Naive B cell (primary cell): Measurements from ENCODE around the gene ASCL2. TPM values are rescaled to one million over a fixed set of nuclear protein-coding genes. Genes with fewer than 3 reads are reported as not detected.

Experiments used
- ATAC-seq, 2 donors: fragments of 150-1000 bp; cut with Tn5 transposase; 2 replicates each; pipeline ENCODE4 v1.10.0; 2021; ENCODE audit warnings: low read depth in 2 of 2, mild to moderate bottlenecking in 2 of 2, moderate library complexity in 2 of 2
- DNase-seq: peaks from one replicate; pipeline ENCODE4 v3.0.0; 2022
- H3K27ac Mint-ChIP-seq, 6 donors: one replicate each; pipeline ENCODE4 v1.8.0; 2020 to 2022; ENCODE audit warnings: mild to moderate bottlenecking in 6 of 6, mixed read lengths in 6 of 6, moderate library complexity in 5 of 6, inconsistent platforms in 2 of 6
- H3K27me3 Mint-ChIP-seq, 3 donors: one replicate each; pipeline ENCODE4 v1.8.0; 2021 to 2022; ENCODE audit warnings: mixed read lengths in 3 of 3, mild to moderate bottlenecking in 1 of 3
- H3K36me3 Mint-ChIP-seq, 2 donors: one replicate each; pipeline ENCODE4 v1.8.0; 2020 to 2022; ENCODE audit warnings: mixed read lengths in 2 of 2, inconsistent platforms in 1 of 2, mild to moderate bottlenecking in 1 of 2
- H3K4me1 Mint-ChIP-seq, 3 donors: one replicate each; pipeline ENCODE4 v1.8.0; 2020 to 2022; ENCODE audit warnings: mixed read lengths in 3 of 3, inconsistent platforms in 1 of 3, mild to moderate bottlenecking in 1 of 3, moderate library complexity in 1 of 3
- H3K4me3 Mint-ChIP-seq, 8 donors: one replicate each; pipeline ENCODE4 v1.8.0; 2020 to 2022; ENCODE audit warnings: mild to moderate bottlenecking in 8 of 8, mixed read lengths in 8 of 8, moderate library complexity in 8 of 8, inconsistent platforms in 2 of 8
- H3K9me3 Mint-ChIP-seq, 7 donors: one replicate each; pipeline ENCODE4 v1.8.0; 2020 to 2022; ENCODE audit warnings: mixed read lengths in 7 of 7, mild to moderate bottlenecking in 5 of 7, inconsistent platforms in 2 of 7, moderate library complexity in 1 of 7
- polyA plus RNA-seq, 6 donors: library from polyadenylated mRNA; unstranded; fragments of 300-500 nt; fragmentation: Illumina TruSeq; gene quantifications; one replicate each; pipeline ENCODE4 v1.2.3, GENCODE V29; 2021; ENCODE audit warnings: low read depth in 6 of 6

Gene ASCL2
- polyA plus RNA-seq, 6 donors from 2014 or later = 0.35 to 1.7 (median 0.60) TPM; not detected in 1

DNA sequence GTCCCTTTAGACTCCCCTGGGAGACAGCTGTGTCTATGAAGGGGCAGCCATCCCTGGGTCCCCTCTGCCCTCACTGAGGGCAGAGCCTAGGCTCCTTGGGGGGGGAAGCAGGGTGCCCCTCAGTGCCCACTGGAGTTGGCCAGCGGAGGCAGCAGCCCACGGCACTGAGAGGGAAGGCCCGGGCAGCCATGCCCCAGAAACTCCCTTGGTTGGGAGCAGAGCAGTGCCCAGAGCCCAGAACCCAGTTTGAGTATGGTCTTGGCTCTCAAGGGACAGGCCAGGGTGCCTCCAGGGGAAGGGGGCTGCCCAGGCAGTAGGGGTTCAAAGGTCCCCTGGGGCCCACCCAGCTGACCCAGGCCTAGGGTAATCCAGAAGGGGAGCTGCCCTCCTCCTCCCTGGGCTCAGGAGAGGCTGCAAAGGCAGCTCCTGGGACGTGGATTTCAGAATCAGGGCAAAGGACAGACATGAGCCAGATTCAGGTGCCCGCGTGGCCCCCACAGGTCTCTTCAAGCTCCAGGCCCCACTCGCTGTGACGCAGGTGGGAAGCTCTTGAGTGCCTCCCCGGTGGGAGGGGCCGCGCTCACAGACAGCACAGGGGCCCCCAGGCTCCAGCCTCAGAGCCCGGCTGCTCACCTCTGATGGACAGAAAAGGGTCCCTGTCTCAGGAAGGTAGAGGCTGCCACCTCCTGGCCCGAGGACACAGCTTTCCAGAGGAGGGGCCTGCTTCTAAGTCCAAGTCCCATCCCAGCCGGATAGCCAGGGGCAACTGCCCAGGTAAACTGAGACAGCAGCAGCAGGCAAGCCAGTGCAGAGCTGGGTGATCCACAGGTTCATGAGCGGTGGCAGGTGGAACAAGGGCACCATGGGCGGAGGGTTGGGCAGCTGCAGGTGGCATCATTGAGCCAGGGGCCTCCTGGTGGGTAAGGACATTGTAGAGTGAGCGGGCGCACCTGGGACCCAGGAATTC, 28.7 kb upstream of the ASCL2 start:
- H3K36me3 Mint-ChIP-seq = no peaks in the 10 kb centered on the region
- peaks cover 28 to 38% (median 36%) of the 10 kb centered on the region in 3 donors for H3K4me1 Mint-ChIP-seq

DNA sequence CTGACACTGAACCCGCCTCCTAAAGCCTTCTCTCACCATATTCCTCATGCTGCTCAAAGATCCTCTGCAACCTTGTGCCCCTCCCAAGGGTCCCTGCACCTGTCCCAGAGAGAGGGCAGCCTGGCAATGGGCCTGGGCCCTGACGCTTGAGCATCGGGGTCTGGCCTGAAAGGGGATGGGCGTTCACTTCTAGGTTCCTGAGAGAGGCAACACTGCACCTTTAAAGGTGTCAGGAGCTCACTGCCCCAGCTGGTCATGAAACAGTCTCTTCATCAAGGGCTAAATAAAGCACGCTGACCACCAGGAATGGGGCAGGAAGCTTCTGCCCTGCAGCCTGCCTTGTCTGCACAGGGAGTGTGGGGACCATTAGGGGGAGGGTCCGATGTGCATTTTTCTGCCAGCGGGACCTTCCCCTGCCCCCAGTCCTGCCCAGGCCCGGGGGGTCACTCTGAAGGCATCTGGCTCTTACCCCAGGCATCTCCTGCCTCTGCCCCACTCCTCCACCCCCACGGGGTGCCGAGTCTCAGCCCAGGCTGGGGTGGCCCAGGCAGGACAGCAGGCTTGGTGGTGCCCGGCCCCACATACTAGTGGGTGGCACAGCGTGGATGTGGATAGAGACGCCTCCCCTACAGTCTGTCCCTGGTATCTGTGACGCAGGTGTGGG, 27.9 kb upstream of the ASCL2 start:
- H3K4me3 Mint-ChIP-seq = peak overlapping the region in 1 of 8 donors; percentile 37
- no peaks in the 10 kb centered on the region for H3K36me3 Mint-ChIP-seq
- peak overlapping the region in 1 of 6 donors; percentile 54 for H3K27ac Mint-ChIP-seq
- H3K4me1 Mint-ChIP-seq = peaks cover 28 to 43% (median 33%) of the 10 kb centered on the region in 3 donors
- no peak for DNase-seq
- H3K9me3 Mint-ChIP-seq = no peaks in the 10 kb centered on the region
- ATAC-seq = no peak
- no peaks in the 10 kb centered on the region for H3K27me3 Mint-ChIP-seq

More for the DNA sequence above, 28.7 kb upstream of the ASCL2 start:
- Mint-ChIP-seq H3K27me3 (no peaks in the 10 kb centered on the region), H3K9me3 (no peaks in the 10 kb centered on the region), H3K4me3 (peak overlapping the region; percentile 63 to 96 (median 76)), H3K27ac (peak overlapping the region in 5 of 6 donors; percentile 56 to 83 (median 72))
- no peak for DNase-seq
- no peak for ATAC-seq

DNA sequence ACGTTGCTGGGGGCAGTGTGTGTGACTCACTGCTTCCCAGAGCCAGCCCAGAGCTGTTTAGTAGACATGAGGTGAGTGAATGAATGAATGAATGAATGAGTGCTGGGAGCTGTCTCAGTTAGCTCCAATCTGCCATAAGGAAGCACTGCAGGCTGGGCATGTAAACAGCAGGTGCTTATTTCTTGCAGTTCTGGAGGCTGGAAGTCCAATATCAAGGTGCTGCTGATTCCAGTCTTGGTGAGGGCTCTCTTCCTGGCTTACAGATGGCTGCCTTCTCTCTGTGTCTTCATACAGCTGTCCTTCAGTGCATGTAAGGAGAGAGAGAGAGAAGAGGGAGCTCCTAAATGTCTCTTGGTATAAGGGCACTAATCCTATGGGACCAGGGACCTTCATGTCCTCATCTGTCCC, 27.2 kb upstream of the ASCL2 start:
- Mint-ChIP-seq H3K4me3 (peak overlapping the region in 3 of 8 donors; percentile 37 to 53 (median 42)), H3K36me3 (no peaks in the 10 kb centered on the region), H3K27me3 (peaks cover 0 to 1% (median under 1%) of the 10 kb centered on the region in 3 donors), H3K4me1 (peaks cover 26 to 40% (median 30%) of the 10 kb centered on the region in 3 donors), H3K27ac (peak overlapping the region in 3 of 6 donors; percentile 39 to 86 (median 54)), H3K9me3 (no peaks in the 10 kb centered on the region)
- no peak for DNase-seq
- no peak for ATAC-seq

DNA sequence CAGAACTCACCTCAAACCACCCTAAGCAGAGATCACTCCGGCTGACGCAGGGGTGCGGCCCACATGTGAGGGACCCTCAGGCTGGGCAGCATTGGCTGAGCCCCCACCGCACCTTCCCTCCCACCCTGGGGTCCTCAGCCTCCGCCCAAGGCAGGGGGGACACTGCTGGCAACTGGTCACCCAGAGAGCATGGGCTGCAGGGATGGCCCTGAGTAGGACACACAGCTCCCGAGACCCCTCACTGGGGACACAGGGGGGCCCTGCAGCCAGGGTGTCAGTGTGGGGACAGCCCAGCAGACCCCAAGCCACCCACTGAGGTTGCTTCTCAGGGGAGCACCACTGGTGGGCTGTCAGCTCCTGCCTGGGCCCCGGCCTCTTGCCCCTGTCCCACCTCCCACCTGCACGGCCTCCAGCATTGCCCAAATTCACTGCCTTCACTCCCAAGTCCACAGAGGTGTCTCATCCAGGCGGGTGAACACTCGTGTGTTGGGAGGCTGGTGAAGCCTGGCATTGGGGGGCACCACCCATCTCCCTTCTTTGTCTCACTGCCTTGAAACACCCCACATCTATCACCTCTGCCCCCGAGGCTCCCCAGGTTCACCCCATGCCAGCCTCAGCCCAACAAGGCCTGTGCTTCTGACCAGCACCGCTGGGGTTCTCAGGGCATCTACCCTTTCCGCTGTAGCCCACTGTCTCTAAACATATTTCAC, 26.7 kb upstream of the ASCL2 start:
- H3K36me3 Mint-ChIP-seq = no peaks in the 10 kb centered on the region
- H3K9me3 Mint-ChIP-seq = no peaks in the 10 kb centered on the region
- H3K27ac Mint-ChIP-seq = peak overlapping the region in 2 of 6 donors; percentile 39 to 86
- H3K4me3 Mint-ChIP-seq = peak overlapping the region in 1 of 8 donors; percentile 47
- ATAC-seq (no peak), DNase-seq (no peak)
- H3K27me3 Mint-ChIP-seq = peaks cover 0 to 5% (median 4%) of the 10 kb centered on the region in 3 donors
- H3K4me1 Mint-ChIP-seq = peaks cover 24 to 37% (median 25%) of the 10 kb centered on the region in 3 donors

DNA sequence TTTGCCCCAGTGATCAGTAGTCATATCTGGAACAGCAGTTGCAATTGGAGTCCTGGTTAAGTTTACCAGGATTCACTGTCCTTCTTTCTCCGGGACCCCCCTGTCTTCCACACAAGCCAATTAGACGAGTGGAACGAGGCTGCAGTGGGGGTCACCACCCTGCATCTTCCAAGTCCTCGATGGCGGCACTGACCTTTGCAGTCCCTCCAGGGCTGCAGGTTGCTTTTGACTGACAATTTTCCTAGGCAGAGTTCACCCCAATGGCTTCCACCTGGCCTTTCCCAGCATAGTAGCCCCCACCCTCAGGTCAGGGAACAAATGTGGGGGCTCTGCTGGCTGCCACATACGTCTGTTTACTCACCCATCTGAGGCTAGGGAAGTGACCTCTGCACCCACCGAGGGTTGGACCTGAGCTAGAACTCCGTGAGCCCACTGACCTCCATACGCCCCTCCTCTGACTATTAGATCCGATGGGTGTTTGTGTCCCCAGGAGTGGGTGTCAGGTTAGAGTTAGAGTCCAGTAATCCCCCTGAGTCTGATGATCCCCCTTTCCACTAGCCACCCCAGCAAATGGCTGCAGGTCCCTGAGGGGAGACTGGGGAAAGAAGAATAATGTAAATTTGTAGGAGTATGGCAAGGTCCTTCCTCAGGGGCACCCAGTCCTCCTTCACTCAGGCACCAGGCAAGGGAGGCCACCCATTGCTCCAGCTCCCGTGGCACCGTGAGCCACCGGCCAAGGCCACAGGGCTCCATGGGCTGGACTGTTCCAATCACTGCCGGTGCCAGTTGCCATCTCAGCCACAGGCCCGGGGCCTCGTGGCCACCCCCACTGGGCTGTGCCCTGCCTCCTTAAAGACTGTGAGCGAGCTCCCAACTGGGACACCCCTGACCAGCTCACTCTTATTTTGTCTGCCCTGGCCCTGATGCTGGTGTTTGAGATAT, 25.9 kb upstream of the ASCL2 start:
- H3K27ac Mint-ChIP-seq = no peak overlapping the region
- DNase-seq (no peak), ATAC-seq (no peak)
- H3K4me3 Mint-ChIP-seq = peak overlapping the region in 2 of 8 donors; percentile 33 to 47
- peaks cover 0 to 5% (median 4%) of the 10 kb centered on the region in 3 donors for H3K27me3 Mint-ChIP-seq
- no peaks in the 10 kb centered on the region for H3K9me3 Mint-ChIP-seq
- no peaks in the 10 kb centered on the region for H3K36me3 Mint-ChIP-seq
- peaks cover 17 to 29% (median 20%) of the 10 kb centered on the region in 3 donors for H3K4me1 Mint-ChIP-seq

DNA sequence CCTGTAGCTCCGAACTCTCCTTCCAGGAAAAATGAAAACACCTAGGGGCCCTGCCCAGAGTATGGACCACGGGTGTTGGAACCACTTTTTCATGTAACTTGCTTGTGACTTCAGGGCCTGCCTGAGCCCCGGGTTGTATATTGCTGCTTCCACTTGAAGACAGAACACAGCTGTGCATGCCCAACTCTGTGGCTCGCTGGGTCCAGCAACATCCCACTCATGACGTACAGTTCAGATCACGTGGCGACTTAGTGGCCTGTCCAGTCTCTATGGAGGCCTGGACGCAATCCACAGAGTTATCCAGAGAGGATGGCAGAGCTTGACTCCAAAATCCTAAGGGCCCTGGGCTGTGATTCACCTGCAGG, 24.5 kb upstream of the ASCL2 start:
- H3K4me1 Mint-ChIP-seq = peaks cover 8 to 24% (median 15%) of the 10 kb centered on the region in 3 donors
- no peaks in the 10 kb centered on the region for H3K36me3 Mint-ChIP-seq
- H3K4me3 Mint-ChIP-seq = no peak overlapping the region
- H3K27me3 Mint-ChIP-seq = peaks cover 4 to 5% (median 4%) of the 10 kb centered on the region in 3 donors
- no peaks in the 10 kb centered on the region for H3K9me3 Mint-ChIP-seq
- DNase-seq (no peak), ATAC-seq (no peak)
- peak overlapping the region in 3 of 6 donors; percentile 26 to 42 (median 37) for H3K27ac Mint-ChIP-seq

DNA sequence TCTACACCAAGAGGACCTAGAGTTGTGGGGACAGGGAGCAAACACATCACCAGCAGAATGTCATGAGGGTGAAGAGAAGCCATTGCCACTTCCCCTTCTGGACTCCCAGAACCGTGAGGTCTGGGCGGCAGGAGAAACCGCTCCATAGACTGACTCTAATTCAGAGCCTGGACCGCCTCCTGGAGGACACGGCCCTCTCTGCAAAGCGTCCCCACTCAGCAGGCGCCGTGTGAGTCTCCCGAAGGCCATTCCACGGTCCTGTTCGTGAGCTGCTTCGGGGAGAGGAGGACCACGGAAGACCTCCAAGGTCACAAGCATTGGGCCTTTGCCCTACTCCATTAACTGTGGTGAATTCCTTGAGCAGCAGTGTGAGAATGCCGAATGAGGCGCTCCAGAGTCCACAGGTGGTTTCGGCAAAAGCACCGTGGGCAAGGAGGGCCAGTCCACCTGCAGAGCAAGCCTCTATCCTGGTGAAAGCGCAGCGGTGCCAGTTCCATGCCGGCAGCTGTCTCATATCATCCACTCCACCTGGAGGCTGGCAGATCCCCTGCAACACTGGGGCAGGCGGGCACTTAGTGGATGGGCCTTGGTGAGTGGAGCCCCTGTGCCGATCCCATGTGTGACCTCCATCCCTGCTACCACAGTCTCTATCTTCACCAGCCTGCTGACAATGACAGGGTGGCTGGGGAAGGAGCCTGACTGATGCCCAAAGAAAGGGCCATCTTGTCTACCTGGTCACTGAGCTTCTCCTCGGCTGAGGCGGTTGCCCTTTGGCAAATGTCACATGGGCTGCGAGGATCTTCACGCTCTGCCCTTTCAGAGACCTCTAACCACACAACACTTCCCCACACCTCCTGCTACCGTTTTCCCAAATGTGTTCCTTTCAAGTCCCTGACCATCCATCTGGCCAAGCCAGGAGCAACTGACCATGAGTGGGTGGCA, 23.9 kb upstream of the ASCL2 start:
- Mint-ChIP-seq H3K27me3 (peaks cover 4 to 11% (median 5%) of the 10 kb centered on the region in 3 donors), H3K36me3 (no peaks in the 10 kb centered on the region), H3K4me3 (peak overlapping the region in 1 of 8 donors; percentile 51), H3K9me3 (no peaks in the 10 kb centered on the region), H3K4me1 (peaks cover 2 to 17% (median 8%) of the 10 kb centered on the region in 3 donors), H3K27ac (peak overlapping the region in 4 of 6 donors; percentile 26 to 72 (median 40))
- DNase-seq (no peak), ATAC-seq (no peak)

DNA sequence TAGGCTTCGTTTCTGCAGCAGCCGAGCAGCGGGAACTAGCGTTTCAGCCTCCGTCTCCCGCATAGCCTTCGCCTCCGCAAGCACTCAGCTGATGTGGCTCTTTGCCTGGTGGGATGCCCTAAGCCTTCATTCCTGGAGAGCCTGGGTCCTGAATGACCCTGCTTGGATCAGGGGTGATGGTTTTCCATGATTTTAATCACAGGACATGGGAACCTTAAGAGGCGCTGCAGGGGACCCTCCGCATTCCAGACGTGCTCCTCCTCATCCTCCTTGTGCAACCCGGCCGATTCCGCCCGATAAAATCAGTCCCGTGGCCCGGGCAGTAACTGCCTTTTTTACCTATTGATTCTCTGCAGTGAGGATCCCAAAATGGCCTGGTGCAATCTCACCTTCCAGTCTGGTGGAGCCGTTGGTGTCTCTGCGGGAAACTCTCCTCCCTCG, 23.2 kb upstream of the ASCL2 start:
- Mint-ChIP-seq H3K4me3 (peak overlapping the region in 1 of 8 donors; percentile 51), H3K9me3 (no peaks in the 10 kb centered on the region), H3K36me3 (no peaks in the 10 kb centered on the region), H3K27me3 (peaks cover 5 to 18% (median 6%) of the 10 kb centered on the region in 3 donors), H3K27ac (peak overlapping the region in 1 of 6 donors; percentile 72), H3K4me1 (peaks cover 0 to 15% (median 8%) of the 10 kb centered on the region in 3 donors)
- DNase-seq (no peak), ATAC-seq (no peak)

DNA sequence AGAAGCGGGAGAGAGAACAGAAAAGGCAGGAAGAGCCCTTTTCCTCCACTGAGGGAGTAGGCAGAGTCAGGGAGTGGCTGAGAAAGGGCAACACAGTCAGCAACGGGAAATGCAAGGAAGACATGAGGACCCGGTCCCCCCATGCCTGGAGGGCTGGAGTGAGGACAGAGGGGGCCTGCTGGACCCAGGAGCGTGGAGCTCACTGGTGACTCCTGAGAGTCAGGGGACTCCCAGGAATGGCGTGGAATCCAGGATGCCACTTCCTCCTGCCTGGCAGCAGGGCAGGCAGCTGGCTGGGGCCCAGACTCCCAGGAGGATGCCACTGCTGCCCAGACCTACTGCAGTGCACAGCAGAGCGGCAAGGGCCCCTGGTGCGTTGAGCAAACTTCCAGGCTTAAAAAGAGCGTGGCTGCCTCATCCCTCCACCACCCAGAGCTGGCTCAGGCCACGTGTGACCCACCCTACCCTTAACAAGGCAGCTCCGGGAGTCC, 20.0 kb upstream of the ASCL2 start:
- Mint-ChIP-seq H3K27me3 (peaks cover 12 to 45% (median 24%) of the 10 kb centered on the region in 3 donors), H3K9me3 (no peaks in the 10 kb centered on the region), H3K27ac (no peak overlapping the region), H3K4me3 (no peak overlapping the region), H3K4me1 (peaks cover 0 to 9% (median 7%) of the 10 kb centered on the region in 3 donors), H3K36me3 (peaks cover 0 to 10% of the 10 kb centered on the region in 2 donors)
- no peak for ATAC-seq
- DNase-seq = no peak

DNA sequence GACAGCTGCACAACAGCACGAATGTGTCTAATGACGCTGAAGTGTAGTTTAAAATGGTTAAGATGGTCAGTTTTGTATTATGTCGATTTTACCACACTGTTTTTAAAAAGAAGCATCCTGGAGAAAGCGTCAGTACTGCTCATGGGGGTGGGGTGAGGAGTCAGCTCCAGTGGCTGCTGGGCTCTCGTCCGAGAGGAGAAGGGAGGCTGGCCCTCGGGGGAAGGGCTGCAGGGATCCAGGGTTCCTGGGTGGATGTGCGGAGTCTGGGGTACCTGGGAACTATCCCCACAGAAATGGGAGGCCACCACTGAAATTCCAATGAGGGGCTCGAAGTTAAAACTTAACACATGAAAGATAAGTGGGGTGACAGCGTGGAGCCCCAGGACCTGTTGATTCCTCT, 19.5 kb upstream of the ASCL2 start:
- Mint-ChIP-seq H3K4me1 (peaks cover 0 to 9% (median 7%) of the 10 kb centered on the region in 3 donors), H3K27me3 (peaks cover 16 to 49% (median 30%) of the 10 kb centered on the region in 3 donors), H3K9me3 (no peaks in the 10 kb centered on the region), H3K4me3 (no peak overlapping the region), H3K27ac (no peak overlapping the region), H3K36me3 (peaks cover 0 to 10% of the 10 kb centered on the region in 2 donors)
- DNase-seq (no peak), ATAC-seq (no peak)

DNA sequence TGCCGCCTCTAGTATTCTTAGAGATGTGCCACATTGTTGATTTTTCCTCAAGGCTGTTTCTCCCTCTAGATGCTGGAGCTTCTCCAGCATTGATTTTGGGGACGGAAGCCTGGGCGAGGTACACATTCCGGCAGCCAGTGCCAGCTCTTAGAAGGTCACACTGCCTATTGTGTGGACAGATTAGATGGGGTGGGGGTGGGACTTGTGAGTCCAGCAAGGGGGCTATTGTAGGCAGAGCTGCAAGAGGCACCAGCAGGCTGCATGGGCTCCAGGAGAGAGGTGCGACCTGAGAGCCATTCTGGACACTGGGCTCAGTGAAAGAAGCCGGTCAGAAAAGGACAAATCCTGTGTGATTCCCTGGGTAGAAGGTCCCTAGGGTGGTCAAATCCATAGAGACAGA, 19.0 kb upstream of the ASCL2 start:
- Mint-ChIP-seq H3K27me3 (peaks cover 21 to 51% (median 35%) of the 10 kb centered on the region in 3 donors), H3K27ac (peak overlapping the region in 1 of 6 donors; percentile 54)
- ATAC-seq = no peak

More for the DNA sequence above, 19.0 kb upstream of the ASCL2 start:
- DNase-seq = no peak
- H3K9me3 Mint-ChIP-seq = peaks cover 0 to 1% (median 0%) of the 10 kb centered on the region in 7 donors
- no peak overlapping the region for H3K4me3 Mint-ChIP-seq
- peaks cover 0 to 10% of the 10 kb centered on the region in 2 donors for H3K36me3 Mint-ChIP-seq
- peaks cover 0 to 9% (median 5%) of the 10 kb centered on the region in 3 donors for H3K4me1 Mint-ChIP-seq
